Mammary epithelial cell (primary cell): ENCODE data around the gene SLIT3.

Source experiments
- EZH2 ChIP-seq: IDR thresholded peaks from 2 replicates; pipeline ENCODE4 v1.6.1; 2012; ENCODE audit warnings: low read length, inconsistent platforms, borderline replicate concordance
- TF ChIP-seq, protein P1 (sequence below), 2 donors: IDR thresholded peaks in 1 of 2; conservative IDR thresholded peaks in 1 of 2; 2 replicates each; pipeline ENCODE4 v1.5.1; 2011 to 2012; ENCODE audit warnings: inconsistent platforms in 2 of 2, low read length in 2 of 2, mild to moderate bottlenecking in 2 of 2, control low read depth in 1 of 2, low read depth in 1 of 2; ENCODE audit not compliant: insufficient read depth in 1 of 2; ENCODE audit errors: extremely low read depth in 1 of 2

DNA sequence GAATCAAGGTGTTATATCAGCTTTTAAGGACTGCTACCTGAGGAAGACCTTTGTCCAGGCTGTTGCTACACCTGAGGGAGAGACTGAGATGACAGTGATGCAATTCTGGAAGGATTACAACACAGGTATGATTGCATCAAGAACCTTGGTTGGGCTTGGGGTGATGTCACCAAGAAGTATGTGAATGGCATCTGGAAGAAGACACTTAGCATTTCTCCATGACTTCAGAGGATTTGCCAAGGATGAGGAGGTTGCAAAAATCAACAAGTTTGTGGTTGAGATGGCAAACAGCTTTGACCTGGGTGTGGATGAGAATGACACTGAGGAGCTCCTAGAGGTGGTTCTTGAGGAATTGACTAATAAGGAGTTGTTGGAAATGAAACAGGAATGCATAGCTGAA is 653.9 kb downstream of the SLIT3 start:
- TF ChIP-seq, protein P1, sequence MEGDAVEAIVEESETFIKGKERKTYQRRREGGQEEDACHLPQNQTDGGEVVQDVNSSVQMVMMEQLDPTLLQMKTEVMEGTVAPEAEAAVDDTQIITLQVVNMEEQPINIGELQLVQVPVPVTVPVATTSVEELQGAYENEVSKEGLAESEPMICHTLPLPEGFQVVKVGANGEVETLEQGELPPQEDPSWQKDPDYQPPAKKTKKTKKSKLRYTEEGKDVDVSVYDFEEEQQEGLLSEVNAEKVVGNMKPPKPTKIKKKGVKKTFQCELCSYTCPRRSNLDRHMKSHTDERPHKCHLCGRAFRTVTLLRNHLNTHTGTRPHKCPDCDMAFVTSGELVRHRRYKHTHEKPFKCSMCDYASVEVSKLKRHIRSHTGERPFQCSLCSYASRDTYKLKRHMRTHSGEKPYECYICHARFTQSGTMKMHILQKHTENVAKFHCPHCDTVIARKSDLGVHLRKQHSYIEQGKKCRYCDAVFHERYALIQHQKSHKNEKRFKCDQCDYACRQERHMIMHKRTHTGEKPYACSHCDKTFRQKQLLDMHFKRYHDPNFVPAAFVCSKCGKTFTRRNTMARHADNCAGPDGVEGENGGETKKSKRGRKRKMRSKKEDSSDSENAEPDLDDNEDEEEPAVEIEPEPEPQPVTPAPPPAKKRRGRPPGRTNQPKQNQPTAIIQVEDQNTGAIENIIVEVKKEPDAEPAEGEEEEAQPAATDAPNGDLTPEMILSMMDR (conservative IDR thresholded peaks at IDR 0.05 in 1 of 2, IDR thresholded peaks at IDR 0.05 in 1 of 2; ENCODE audit: extremely low read depth in 1 of 2, insufficient read depth in 1 of 2, low read depth in 1 of 2, low read length in 2 of 2), result no peak
- no peak for TF ChIP-seq EZH2
